AG09319 (cell line): Measurements from ENCODE around the gene PNRC1.

Experiments
- DNase-seq: peaks from one replicate; pipeline ENCODE4 v3.0.0-alpha.2; 2010; ENCODE audit warnings: low read depth; ENCODE audit errors: extremely low read depth
- CTCF ChIP-seq: IDR thresholded peaks from 2 replicates; pipeline ENCODE4 v1.5.1; 2011; ENCODE audit warnings: low read depth, mild to moderate bottlenecking, inconsistent platforms, low read length, moderate library complexity

Gene PNRC1

GRCh38 chr6:89050155-89050554 lies 30.4 kb upstream of the PNRC1 start:
- TF ChIP-seq CTCF: no peak
- DNase-seq: no peak

- no peak for TF ChIP-seq CTCF
Observed at GRCh38 chr6:89050697-89051096, 29.9 kb upstream of the PNRC1 start.

GRCh38 chr6:89051676-89052075 lies 28.9 kb upstream of the PNRC1 start:
- TF ChIP-seq CTCF: no peak
- no peak for DNase-seq

More at GRCh38 chr6:89050697-89051096, 29.9 kb upstream of the PNRC1 start:
- no peak for DNase-seq

- no peak for TF ChIP-seq CTCF
- DNase-seq: no peak
Observed at GRCh38 chr6:89054208-89054607, 26.3 kb upstream of the PNRC1 start.

GRCh38 chr6:89057759-89058158 lies 22.8 kb upstream of the PNRC1 start:
- TF ChIP-seq CTCF: no peak
- no peak for DNase-seq

GRCh38 chr6:89058627-89059026 lies 21.9 kb upstream of the PNRC1 start:
- no peak for TF ChIP-seq CTCF
- DNase-seq: no peak

GRCh38 chr6:89059227-89059626 lies 21.3 kb upstream of the PNRC1 start:
- TF ChIP-seq CTCF: no peak
- no peak for DNase-seq
